Neural cell (in vitro differentiated cells): ENCODE measurements around the gene ELMOD1. TPM values are rescaled to one million over a fixed set of nuclear protein-coding genes. Genes with fewer than 3 reads are reported as not detected.

Experiments used
- H2AFZ ChIP-seq: fragments of 200-600, 300-800 bp; sonication (generic), shearing (Covaris generic); 2 replicates; pipeline ENCODE4 v1.6.0; 2014; ENCODE audit warnings: low read depth, mild to moderate bottlenecking, antibody characterized with exemption, low read length, moderate library complexity
- H3F3A ChIP-seq: fragments of 200-600 bp; shearing (Covaris generic); 2 replicates; pipeline ENCODE4 v1.6.1; 2016; ENCODE audit warnings: mild to moderate bottlenecking, moderate library complexity, mixed read lengths, antibody characterized with exemption, low read length; ENCODE audit not compliant: insufficient read depth, poor library complexity, severe bottlenecking
- H3K27ac ChIP-seq: fragments of 200-600, 300-800 bp; sonication (generic), shearing (Covaris generic); 2 replicates; pipeline ENCODE4 v1.5.1; 2014; ENCODE audit warnings: mild to moderate bottlenecking, low read length, moderate library complexity
- H3K27me3 ChIP-seq: fragments of 300-800, 200-600 bp; sonication (generic), shearing (Covaris generic); 2 replicates; pipeline ENCODE4 v1.6.0; 2014; ENCODE audit warnings: mild to moderate bottlenecking, low read depth, low read length, moderate library complexity; ENCODE audit not compliant: insufficient read depth
- H3K36me3 ChIP-seq: fragments of 300-800, 200-600 bp; sonication (generic), shearing (Covaris generic); 2 replicates; pipeline ENCODE4 v1.5.1; 2014; ENCODE audit warnings: mild to moderate bottlenecking, antibody characterized with exemption, low read length, moderate library complexity; ENCODE audit not compliant: insufficient read depth
- H3K4me2 ChIP-seq: fragments of 300-800, 200-600 bp; sonication (generic), shearing (Covaris generic); 2 replicates; pipeline ENCODE4 v1.6.0; 2014; ENCODE audit warnings: mild to moderate bottlenecking, low read length
- H3K4me3 ChIP-seq: fragments of 300-800, 200-600 bp; sonication (generic), shearing (Covaris generic); 2 replicates; pipeline ENCODE4 v1.5.1; 2014; ENCODE audit warnings: mild to moderate bottlenecking, low read length, moderate library complexity
- H3K79me2 ChIP-seq: fragments of 200-600 bp; shearing (Covaris generic); replicated peaks from 2 replicates; pipeline ENCODE4 v1.6.0; 2014; ENCODE audit warnings: mild to moderate bottlenecking, low read length, moderate library complexity; ENCODE audit not compliant: insufficient read depth
- H3K9ac ChIP-seq: fragments of 300-800, 200-600 bp; sonication (generic), shearing (Covaris generic); 2 replicates; pipeline ENCODE4 v1.6.1; 2016; ENCODE audit warnings: mild to moderate bottlenecking, low read length, mixed read lengths
- H3K9me2 ChIP-seq: fragments of 200-600 bp; shearing (Covaris generic); 2 replicates; pipeline ENCODE4 v1.6.1; 2016; ENCODE audit warnings: mild to moderate bottlenecking, low read length, mixed read lengths; ENCODE audit not compliant: insufficient read depth
- H3K9me3 ChIP-seq: fragments of 200-600, 300-800 bp; sonication (generic), shearing (Covaris generic); 2 replicates; pipeline ENCODE4 v1.6.1; 2016; ENCODE audit warnings: mild to moderate bottlenecking, mixed run types, low read length, moderate library complexity, mixed read lengths
- H4K20me1 ChIP-seq: fragments of 200-600 bp; shearing (Covaris generic); 2 replicates; pipeline ENCODE4 v1.6.1; 2016; ENCODE audit warnings: mild to moderate bottlenecking, mixed run types; ENCODE audit not compliant: insufficient read depth
- EP300 ChIP-seq: fragments of 450-650 bp; conservative IDR thresholded peaks from 2 replicates; pipeline ENCODE4 v1.6.1; 2014; ENCODE audit warnings: antibody characterized with exemption, mild to moderate bottlenecking, moderate library complexity; ENCODE audit not compliant: poor library complexity, severe bottlenecking
- EZH2 ChIP-seq: fragments of 200-600, 300-800 bp; shearing (Covaris generic), sonication (generic); IDR thresholded peaks from 2 replicates; pipeline ENCODE4 v1.6.1; 2014; ENCODE audit warnings: antibody characterized with exemption, low read length, borderline replicate concordance, mild to moderate bottlenecking; ENCODE audit not compliant: insufficient read depth, poor library complexity, severe bottlenecking
- MXI1 ChIP-seq: fragments of 450-650 bp; conservative IDR thresholded peaks from 2 replicates; pipeline ENCODE4 v1.6.1; 2014; ENCODE audit warnings: antibody characterized with exemption, mild to moderate bottlenecking; ENCODE audit not compliant: poor library complexity, severe bottlenecking
- POLR2AphosphoS5 ChIP-seq: IDR thresholded peaks from 2 replicates; pipeline ENCODE4 v1.6.1; 2012
- RAD21 ChIP-seq: fragments of 450-650 bp; conservative IDR thresholded peaks from 2 replicates; pipeline ENCODE4 v1.6.1; 2014; ENCODE audit warnings: antibody characterized with exemption, mild to moderate bottlenecking, moderate library complexity
- SMC3 ChIP-seq: fragments of 450-650 bp; conservative IDR thresholded peaks from 2 replicates; pipeline ENCODE4 v1.6.1; 2014; ENCODE audit warnings: antibody characterized with exemption, mild to moderate bottlenecking, moderate library complexity; ENCODE audit not compliant: poor library complexity
- TAF1 ChIP-seq: IDR thresholded peaks from 2 replicates; pipeline ENCODE4 v1.6.1; 2012; ENCODE audit warnings: low read depth
- polyA plus RNA-seq: library from polyadenylated mRNA; depleted of rRNA; stranded (reverse); fragments of >200 nt; gene quantifications from 2 replicates; pipeline ENCODE4 v1.2.3, GENCODE V29; 2014
- TF ChIP-seq, protein P1 (sequence below): fragments of 450-650 bp; IDR thresholded peaks from 2 replicates; pipeline ENCODE4 v1.5.1; 2014; ENCODE audit warnings: antibody characterized with exemption, mild to moderate bottlenecking, moderate library complexity; ENCODE audit not compliant: poor library complexity, severe bottlenecking
- TF ChIP-seq, protein P2 (sequence below): IDR thresholded peaks from 2 replicates; pipeline ENCODE4 v1.6.1; 2012; ENCODE audit warnings: borderline replicate concordance

ELMOD1 gene
- polyA plus RNA-seq, 1 donor from 2014 or later = 12.5 TPM

DNA sequence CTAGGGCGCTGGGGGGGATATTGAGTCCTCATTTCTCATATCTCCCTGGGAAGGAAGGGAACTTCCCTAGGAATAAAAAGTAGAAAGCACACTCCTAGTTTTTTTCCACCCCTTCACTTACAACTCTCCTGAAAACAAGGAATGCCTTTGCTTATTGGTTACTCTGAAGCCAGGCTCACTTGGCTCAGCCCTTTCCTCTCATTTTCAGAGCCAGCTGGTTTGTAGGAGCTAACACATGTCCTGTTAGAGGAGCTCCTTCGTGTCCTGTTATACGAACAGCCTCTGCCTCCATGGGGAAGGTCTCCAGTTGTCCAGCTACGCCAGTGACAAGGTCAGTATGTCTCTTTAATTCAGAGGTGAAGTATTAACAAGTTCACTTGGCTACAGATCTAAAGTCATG, 43.0 kb upstream of the ELMOD1 start:
- Histone ChIP-seq H3K27me3 (no peaks in the 10 kb centered on the region), H3K4me2 (no peak overlapping the region), H3K9me2 (no peaks in the 10 kb centered on the region), H3K9me3 (no peaks in the 10 kb centered on the region), H3K79me2 (no peaks in the 10 kb centered on the region), H3K4me3 (no peak overlapping the region), H4K20me1 (no peaks in the 10 kb centered on the region), H3K27ac (no peak overlapping the region), H2AFZ (no peak overlapping the region), H3K36me3 (peaks cover 4% of the 10 kb centered on the region), H3K9ac (no peak overlapping the region), H3F3A (no peaks in the 10 kb centered on the region)
- TF ChIP-seq EZH2 (no peak), EP300 (no peak), MXI1 (no peak), TAF1 (no peak), RAD21 (no peak), SMC3 (no peak), POLR2AphosphoS5 (no peak)
- TF ChIP-seq, protein P1, sequence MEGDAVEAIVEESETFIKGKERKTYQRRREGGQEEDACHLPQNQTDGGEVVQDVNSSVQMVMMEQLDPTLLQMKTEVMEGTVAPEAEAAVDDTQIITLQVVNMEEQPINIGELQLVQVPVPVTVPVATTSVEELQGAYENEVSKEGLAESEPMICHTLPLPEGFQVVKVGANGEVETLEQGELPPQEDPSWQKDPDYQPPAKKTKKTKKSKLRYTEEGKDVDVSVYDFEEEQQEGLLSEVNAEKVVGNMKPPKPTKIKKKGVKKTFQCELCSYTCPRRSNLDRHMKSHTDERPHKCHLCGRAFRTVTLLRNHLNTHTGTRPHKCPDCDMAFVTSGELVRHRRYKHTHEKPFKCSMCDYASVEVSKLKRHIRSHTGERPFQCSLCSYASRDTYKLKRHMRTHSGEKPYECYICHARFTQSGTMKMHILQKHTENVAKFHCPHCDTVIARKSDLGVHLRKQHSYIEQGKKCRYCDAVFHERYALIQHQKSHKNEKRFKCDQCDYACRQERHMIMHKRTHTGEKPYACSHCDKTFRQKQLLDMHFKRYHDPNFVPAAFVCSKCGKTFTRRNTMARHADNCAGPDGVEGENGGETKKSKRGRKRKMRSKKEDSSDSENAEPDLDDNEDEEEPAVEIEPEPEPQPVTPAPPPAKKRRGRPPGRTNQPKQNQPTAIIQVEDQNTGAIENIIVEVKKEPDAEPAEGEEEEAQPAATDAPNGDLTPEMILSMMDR = no peak
- TF ChIP-seq, protein P2, sequence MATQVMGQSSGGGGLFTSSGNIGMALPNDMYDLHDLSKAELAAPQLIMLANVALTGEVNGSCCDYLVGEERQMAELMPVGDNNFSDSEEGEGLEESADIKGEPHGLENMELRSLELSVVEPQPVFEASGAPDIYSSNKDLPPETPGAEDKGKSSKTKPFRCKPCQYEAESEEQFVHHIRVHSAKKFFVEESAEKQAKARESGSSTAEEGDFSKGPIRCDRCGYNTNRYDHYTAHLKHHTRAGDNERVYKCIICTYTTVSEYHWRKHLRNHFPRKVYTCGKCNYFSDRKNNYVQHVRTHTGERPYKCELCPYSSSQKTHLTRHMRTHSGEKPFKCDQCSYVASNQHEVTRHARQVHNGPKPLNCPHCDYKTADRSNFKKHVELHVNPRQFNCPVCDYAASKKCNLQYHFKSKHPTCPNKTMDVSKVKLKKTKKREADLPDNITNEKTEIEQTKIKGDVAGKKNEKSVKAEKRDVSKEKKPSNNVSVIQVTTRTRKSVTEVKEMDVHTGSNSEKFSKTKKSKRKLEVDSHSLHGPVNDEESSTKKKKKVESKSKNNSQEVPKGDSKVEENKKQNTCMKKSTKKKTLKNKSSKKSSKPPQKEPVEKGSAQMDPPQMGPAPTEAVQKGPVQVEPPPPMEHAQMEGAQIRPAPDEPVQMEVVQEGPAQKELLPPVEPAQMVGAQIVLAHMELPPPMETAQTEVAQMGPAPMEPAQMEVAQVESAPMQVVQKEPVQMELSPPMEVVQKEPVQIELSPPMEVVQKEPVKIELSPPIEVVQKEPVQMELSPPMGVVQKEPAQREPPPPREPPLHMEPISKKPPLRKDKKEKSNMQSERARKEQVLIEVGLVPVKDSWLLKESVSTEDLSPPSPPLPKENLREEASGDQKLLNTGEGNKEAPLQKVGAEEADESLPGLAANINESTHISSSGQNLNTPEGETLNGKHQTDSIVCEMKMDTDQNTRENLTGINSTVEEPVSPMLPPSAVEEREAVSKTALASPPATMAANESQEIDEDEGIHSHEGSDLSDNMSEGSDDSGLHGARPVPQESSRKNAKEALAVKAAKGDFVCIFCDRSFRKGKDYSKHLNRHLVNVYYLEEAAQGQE = no peak

DNA sequence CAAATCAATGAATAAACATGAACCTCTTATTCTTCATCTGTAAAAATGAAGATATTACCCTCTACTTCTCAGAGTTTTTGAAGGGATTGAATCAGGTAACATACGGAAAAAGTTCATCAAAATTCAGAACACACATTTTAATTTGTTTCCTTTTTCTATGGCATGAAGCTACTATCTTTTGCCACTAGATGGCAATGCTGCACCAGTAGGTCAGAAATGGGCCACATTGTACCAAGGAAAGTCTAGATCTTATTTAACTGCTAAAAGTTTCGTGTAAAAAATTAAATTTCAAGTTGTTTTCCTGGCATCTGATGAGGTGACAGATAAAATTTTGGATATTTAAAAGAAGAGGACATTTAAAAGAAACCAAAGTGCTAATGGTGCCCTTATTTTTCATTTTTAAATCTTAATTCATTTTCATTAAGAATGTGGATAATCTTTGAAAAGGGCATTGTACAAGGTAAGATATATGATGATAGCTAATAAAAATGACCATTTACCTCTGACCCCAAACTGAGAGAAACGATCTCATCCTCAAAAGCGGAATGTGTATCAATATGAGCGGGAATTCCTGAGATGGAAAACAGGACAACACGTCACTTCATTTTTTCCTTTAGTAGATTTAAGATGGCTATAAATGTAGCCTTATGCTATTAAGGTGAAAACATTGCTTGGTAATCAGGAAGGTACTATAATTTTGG, 41.5 kb upstream of the ELMOD1 start:
- Histone ChIP-seq H3K27me3 (no peaks in the 10 kb centered on the region), H3K9me2 (no peaks in the 10 kb centered on the region), H4K20me1 (no peaks in the 10 kb centered on the region), H3F3A (no peaks in the 10 kb centered on the region), H3K4me3 (no peak overlapping the region), H3K9me3 (no peaks in the 10 kb centered on the region), H3K9ac (no peak overlapping the region), H3K36me3 (peaks cover 4% of the 10 kb centered on the region), H3K4me2 (no peak overlapping the region), H3K27ac (no peak overlapping the region), H2AFZ (no peak overlapping the region), H3K79me2 (no peaks in the 10 kb centered on the region)
- no peak for TF ChIP-seq POLR2AphosphoS5
- TF ChIP-seq RAD21 = peak; percentile 78
- TF ChIP-seq SMC3 = peak; percentile 77
- TF ChIP-seq, protein P1 = peak; percentile 82
